ENCODE measurements around the gene LHX3. TPM values are rescaled to one million over a fixed set of nuclear protein-coding genes. Genes with fewer than 3 reads are reported as not detected.

LHX3 gene
- total RNA-seq, 1 experiment from 2014 or later = not detected

- Mint-ChIP-seq H3K4me3 (no peak overlapping the region), H3K27ac (no peak overlapping the region)
- DNase-seq = no peak
Measured at GRCh38 chr9:136201609-136202453, 3.1 kb downstream of the LHX3 start.

More at GRCh38 chr9:136201609-136202453, 3.1 kb downstream of the LHX3 start:
- H3K9ac ChIP-seq (ENCODE audit: extremely low read depth, insufficient read length, low read length) = no peak overlapping the region
- TF ChIP-seq CTCF (conservative IDR thresholded peaks at IDR 0.05) = no peak
- H3K4ac ChIP-seq (ENCODE audit: low read depth, low read length) = no peak overlapping the region
- H3K18ac ChIP-seq (ENCODE audit: insufficient read length, low read depth, low read length) = no peak overlapping the region
- no peaks in the 10 kb centered on the region for H4K20me1 ChIP-seq (ENCODE audit: control insufficient read depth, insufficient read depth, insufficient read length)
- H3T11ph ChIP-seq (ENCODE audit: low read length) = no peak overlapping the region
- H3K27me3 Mint-ChIP-seq (ENCODE audit: low read depth) = peaks cover 92% of the 10 kb centered on the region
- no peak overlapping the region for H3K56ac ChIP-seq (ENCODE audit: insufficient read length, low read depth, low read length)
- H2BK120ac ChIP-seq (ENCODE audit: low read depth, low read length, poor library complexity, severe bottlenecking) = no peak overlapping the region
- no peak overlapping the region for H3K23ac ChIP-seq (ENCODE audit: insufficient read length, low read depth, low read length)
- no peaks in the 10 kb centered on the region for H3K4me1 ChIP-seq (ENCODE audit: insufficient read depth, low read length)
- H3K9me3 Mint-ChIP-seq = no peaks in the 10 kb centered on the region
- peaks cover 2 to 13% of the 10 kb centered on the region in 2 experiments for H3K4me1 Mint-ChIP-seq
- no peaks in the 10 kb centered on the region for H3K79me2 ChIP-seq (ENCODE audit: insufficient read depth, low read length)
- H3K27ac ChIP-seq (ENCODE audit: insufficient read length, low read depth, low read length) = no peak overlapping the region
- H2BK12ac ChIP-seq (ENCODE audit: insufficient read length, low read depth, low read length) = no peak overlapping the region
- H3K79me1 ChIP-seq (ENCODE audit: insufficient read depth, low read depth, low read length, poor library complexity, severe bottlenecking) = no peaks in the 10 kb centered on the region
- H3K14ac ChIP-seq (ENCODE audit: insufficient read depth, low read length) = no peak overlapping the region
- no CpG with 5 or more reads among the region's 85 CpGs for WGBS (ENCODE audit: extremely low coverage, insufficient read length, low lambda C conversion rate)
- H2BK15ac ChIP-seq (ENCODE audit: low read depth, low read length) = no peak overlapping the region
- no peak overlapping the region for H2AK5ac ChIP-seq (ENCODE audit: insufficient read length, low read length)
- H3K27me3 ChIP-seq (ENCODE audit: insufficient read depth, low read length) = peaks cover 75% of the 10 kb centered on the region
- H3K4me2 ChIP-seq (ENCODE audit: insufficient read depth, insufficient read length, low read length) = no peak overlapping the region
- no peak overlapping the region for H4K5ac ChIP-seq (ENCODE audit: insufficient read length, low read depth, low read length)
- no peak overlapping the region for H2BK20ac ChIP-seq (ENCODE audit: low read depth, low read length, poor library complexity, severe bottlenecking)
- no peak overlapping the region for H4K8ac ChIP-seq (replicated peaks; ENCODE audit: insufficient read length, low read depth, low read length)
- H2AFZ ChIP-seq (ENCODE audit: low read length) = no peak overlapping the region
- H3K23me2 ChIP-seq (ENCODE audit: insufficient read length, low read depth, low read length, poor library complexity, severe bottlenecking) = peaks cover 5% of the 10 kb centered on the region
- no peak overlapping the region for H2BK5ac ChIP-seq (ENCODE audit: insufficient read length, low read length)
- H3K36me3 Mint-ChIP-seq (ENCODE audit: insufficient read depth in 1 of 3, low read depth in 3 of 3) = peaks cover 0 to 6% (median 2%) of the 10 kb centered on the region in 3 experiments; a peak in 2 of 7 replicates
- no peak overlapping the region for H4K91ac ChIP-seq (ENCODE audit: insufficient read length, low read depth, low read length)
- no peaks in the 10 kb centered on the region for H3K9me3 ChIP-seq (ENCODE audit: control insufficient read depth, low read depth, low read length)

Data from H9 (cell line).